AG09309 (cell line): ENCODE data around the gene SHISAL1.

Source experiments
- DNase-seq: peaks from one replicate; pipeline ENCODE4 v3.0.0-alpha.2; 2010; ENCODE audit warnings: low read depth
- H3K4me3 ChIP-seq: 2 replicates; pipeline ENCODE4 v1.5.1; 2011; ENCODE audit warnings: mild to moderate bottlenecking, low read depth, low read length, moderate library complexity; ENCODE audit not compliant: control insufficient read depth
- TF ChIP-seq, protein P1 (sequence below): IDR thresholded peaks from 2 replicates; pipeline ENCODE4 v1.5.1; 2011; ENCODE audit warnings: mild to moderate bottlenecking, low read depth, low read length, inconsistent platforms; ENCODE audit not compliant: insufficient read depth, control insufficient read depth; ENCODE audit errors: missing control alignments

SHISAL1 gene

GRCh38 chr22:44318751-44319150 is 6.0 kb upstream of the SHISAL1 start:
- no peak for DNase-seq
- no peak overlapping the region for H3K4me3 ChIP-seq
- TF ChIP-seq, protein P1, sequence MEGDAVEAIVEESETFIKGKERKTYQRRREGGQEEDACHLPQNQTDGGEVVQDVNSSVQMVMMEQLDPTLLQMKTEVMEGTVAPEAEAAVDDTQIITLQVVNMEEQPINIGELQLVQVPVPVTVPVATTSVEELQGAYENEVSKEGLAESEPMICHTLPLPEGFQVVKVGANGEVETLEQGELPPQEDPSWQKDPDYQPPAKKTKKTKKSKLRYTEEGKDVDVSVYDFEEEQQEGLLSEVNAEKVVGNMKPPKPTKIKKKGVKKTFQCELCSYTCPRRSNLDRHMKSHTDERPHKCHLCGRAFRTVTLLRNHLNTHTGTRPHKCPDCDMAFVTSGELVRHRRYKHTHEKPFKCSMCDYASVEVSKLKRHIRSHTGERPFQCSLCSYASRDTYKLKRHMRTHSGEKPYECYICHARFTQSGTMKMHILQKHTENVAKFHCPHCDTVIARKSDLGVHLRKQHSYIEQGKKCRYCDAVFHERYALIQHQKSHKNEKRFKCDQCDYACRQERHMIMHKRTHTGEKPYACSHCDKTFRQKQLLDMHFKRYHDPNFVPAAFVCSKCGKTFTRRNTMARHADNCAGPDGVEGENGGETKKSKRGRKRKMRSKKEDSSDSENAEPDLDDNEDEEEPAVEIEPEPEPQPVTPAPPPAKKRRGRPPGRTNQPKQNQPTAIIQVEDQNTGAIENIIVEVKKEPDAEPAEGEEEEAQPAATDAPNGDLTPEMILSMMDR, result no peak

DNA sequence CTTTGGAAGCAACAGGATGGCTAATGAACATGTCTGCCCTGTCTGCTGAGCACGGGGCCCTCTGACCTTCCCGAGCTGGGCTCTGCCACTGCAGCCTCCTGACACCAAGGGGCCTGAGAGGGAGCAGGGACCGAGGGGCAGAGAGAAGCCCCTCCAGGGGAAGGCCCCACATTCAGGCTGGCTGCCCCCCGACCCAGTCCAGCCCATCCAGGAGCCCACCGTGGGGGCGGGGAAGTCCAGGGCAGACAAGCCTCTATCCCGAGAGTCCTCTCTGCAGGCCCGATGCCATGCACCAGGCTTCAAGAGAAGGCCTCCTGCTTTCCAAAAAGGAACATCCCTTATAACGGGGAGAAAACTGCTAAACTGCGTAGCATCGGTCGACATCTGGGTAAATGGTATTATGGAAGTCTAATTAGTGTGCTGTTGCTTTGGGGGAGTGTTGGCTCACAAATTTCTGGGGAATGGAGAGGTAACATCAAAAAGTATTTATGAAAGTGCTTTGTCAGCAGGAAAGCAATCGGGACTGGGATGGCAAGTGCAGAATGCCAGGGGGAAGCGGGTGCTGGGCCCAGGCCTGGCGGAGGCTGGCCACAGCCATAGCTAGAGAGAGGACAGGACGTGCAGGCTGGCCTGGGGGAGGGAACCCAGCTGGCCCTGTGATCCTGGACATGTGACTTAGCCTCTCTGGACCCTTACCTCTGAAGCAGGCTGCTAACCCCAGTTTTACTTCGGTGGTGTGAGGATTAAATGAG is 5.3 kb upstream of the SHISAL1 start:
- TF ChIP-seq, protein P1, result no peak
- no peak for DNase-seq
- H3K4me3 ChIP-seq, result no peak overlapping the region

GRCh38 chr22:44317123-44317444 is 4.3 kb upstream of the SHISAL1 start:
- no peak overlapping the region for H3K4me3 ChIP-seq
- TF ChIP-seq, protein P1, result no peak
- DNase-seq, result no peak

- no peak overlapping the region for H3K4me3 ChIP-seq
- no peak for DNase-seq
- TF ChIP-seq, protein P1, result no peak
Observed at GRCh38 chr22:44316393-44317122, 3.8 kb upstream of the SHISAL1 start.

DNA sequence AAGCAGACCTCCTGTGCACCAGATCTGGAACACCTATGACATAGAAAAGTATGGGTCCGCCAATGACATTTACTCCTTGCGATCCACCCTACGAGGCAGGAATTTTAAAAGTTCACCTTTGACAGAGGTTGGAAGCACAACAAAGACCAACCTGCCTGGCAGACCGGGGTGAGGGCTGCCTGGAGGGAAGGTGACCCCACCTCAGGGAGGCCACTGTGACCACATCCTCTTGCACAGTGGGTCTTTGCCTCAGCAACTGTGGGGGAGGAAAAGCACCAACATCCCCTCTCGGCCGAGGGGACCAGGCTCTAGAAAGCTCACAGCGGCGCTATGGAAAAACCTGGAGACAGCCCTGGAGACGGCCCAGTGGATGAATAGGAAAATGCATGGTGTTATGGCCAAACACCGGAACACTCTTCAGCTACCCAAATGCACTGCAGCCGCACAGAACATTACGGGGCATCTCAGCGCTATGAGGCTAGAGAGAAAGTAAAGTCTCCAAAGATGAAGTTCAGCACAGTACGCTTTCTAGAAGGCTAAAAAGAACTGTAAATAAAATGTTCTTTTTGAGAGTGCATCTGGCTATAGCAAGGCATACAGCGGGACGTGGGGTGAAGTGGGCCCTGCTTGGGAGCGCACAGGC is 1.8 kb upstream of the SHISAL1 start:
- TF ChIP-seq, protein P1, result no peak
- no peak for DNase-seq
- no peak overlapping the region for H3K4me3 ChIP-seq

DNA sequence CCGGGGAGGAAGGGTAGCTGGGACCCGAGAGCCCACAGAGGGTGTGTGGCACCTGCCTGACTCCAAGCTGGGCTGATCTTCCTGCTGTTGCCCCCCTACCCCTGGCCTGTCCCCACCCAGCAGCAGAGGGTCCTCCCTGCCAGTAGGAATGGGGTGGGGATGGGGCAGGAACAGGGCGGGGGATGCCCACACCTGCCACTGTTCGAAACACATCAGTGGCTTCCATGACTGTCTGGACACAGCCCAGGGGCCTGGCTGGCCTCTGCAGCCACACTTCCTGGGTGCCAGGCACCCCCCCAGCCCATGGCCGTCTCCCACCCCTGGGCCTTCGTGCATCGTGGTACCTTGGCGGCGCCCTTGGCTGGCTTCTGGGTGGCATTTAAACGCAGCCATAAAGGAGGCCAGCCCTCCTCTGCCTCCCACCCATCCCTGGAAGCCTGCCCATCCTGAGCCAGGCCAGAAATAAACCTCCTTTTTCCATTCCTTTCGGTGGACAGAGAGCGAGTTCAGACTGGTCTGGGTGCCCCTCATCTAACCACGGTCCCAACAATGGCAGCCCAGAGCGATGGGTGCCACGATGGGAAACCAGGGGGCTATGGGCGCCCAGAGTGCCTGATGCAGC is 745 bp upstream of the SHISAL1 start:
- DNase-seq, result no peak
- TF ChIP-seq, protein P1, result no peak
- no peak overlapping the region for H3K4me3 ChIP-seq
